Activated T-cell treated with anti-CD3 and anti-CD28 coated beads for 4 hours (primary cell): ENCODE measurements around the gene ZNF695.
"Not testable (repeated sequence)": the region's sequence is repeated elsewhere in the genome, so short reads cannot be mapped to it uniquely, and the experiment has no call there.

Experiments
- DNase-seq: peaks from one replicate; pipeline ENCODE4 v3.0.0-alpha.2; 2020

The ZNF695 gene

DNA sequence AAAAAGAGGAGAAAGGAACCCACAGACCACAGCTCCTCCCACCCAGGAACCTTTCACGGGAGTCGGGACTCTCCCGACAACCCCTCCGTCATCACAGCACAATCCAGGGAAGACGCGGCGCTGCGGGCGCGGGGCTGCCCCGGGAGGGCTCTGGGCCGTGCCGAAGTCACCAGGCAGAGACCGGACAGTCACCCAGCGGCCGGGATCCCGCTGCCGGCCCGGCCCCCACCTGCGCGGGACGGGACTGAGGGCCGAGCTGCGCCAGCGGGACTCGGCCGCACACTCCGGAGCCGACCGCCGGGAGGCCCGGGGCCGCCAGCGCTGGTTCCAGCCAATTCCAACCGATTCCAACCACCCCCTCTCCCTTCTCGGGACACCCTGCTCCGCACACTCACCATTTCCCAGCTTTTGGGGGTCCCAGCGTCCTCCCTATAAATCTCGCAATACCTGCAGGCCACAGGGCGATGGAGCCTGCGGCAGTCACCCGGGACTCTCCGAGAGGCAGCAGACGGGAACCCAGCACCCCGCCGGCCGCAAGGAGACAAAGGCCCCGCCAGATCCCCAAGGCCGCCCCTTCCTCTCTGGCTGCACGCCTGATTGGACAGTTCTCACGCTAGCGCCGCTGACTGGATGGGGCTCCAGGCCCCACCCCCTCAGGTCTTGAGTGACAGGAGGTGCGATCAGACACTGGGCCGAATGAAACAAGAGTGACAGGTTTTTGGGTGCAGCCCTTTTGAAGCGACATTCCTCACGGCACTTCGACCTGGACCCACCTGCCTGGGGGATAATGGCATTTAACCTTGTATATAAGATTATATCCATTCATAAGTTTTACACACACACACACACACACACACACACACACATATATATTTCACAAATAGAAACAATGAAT, at the start of gene ZNF695:
Gene ZNF695 (minus strand): TSS at position 547 of the 895 bp plus-strand sequence. CDS start 149 bp downstream, at position 398.
- peak; percentile 4 for DNase-seq

DNA sequence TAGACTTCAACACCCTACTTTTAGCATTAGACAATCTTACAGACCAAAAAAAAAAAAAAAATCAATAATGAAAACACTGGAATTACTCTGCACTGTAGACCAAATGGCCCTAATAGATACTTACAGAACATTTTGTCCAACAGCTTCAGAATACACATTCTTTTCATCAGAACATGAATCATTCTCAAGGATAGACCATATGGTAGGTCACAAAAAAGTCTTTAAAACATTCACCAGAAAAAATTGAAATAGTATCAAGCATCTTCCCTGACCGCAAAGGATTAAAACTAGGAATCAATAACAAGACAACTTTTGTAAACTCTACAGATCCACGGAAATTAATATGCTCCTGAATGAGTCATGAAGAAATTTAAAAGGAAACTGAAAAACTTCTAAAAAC, 48.2 kb upstream of the ZNF695 start:
- DNase-seq: no peak

DNA sequence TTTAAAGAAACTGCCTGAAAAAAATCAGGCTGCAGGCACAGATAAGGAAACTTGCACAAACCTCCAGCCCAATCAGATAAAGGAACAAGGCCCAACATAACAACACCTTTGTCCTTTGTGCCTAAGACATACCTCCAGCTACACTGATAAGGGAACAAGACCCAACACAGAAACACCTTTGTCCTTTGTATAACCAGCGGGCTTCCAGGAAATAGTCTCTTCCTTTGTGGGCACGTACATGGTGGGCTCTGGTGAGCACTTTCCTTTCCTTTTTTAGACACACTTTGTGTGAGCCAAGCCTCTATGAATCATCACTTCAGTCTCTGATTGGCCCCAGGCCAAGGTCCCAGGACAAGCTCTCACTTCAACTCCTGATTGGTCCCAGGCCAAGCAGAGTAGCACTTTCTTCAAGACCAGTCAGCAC, 47.1 kb upstream of the ZNF695 start:
- DNase-seq: no peak

DNA sequence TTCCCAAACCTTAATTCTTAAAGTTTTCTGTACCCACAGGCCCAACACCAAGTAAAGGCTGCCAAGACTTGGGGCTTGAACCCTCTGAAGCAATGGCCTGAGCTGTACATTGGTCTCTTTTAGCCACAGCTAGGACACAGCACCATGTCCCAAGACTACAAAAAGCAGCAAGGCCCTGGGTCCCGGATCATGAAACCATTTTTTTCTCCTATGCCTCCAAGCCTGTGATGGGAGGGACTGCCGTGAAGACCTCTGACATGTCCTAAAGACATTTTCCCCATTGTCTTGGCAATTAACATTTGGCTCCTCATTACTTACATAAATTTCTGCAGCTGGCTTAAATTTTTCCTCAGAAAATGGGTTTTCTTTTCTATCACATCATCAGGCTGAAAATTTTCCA, 39.8 kb upstream of the ZNF695 start:
- no peak for DNase-seq

DNA sequence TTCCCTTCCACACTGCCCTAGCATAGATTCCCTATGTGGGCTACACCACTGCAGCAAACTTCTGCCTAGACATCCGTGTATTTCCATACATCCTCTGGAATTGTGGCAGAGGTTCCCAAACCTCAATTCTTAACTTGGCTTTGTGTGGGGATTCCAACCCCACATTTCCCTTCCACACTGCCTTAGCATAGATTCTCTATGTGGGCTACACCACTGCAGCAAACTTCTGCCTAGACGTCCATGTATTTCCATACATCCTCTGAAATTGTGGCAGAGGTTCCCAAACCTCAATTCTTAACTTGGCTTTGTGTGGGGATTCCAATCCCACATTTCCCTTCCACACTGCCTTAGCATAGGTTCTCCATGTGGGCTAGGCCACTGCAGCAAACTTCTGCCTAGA, 39.4 kb upstream of the ZNF695 start:
- no peak for DNase-seq

DNA sequence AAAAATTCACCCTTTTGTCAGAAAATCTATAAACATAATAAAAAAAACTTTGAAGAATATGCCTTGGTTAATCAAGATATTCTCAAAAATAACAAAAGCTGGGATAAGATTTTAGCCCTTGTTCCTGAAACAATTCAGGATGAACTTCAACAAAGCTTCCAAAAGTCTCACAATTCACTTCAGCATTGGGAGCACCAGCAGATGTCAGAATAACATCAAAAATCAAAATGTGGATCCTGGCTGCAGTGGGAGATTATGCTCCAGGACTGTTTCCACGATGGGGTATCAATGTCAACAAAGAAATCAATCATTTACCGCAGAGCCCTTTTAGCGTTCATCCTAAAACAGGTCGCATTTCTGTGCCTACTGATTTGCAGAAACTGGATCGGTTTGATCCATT, 35.5 kb upstream of the ZNF695 start:
- no peak for DNase-seq

DNA sequence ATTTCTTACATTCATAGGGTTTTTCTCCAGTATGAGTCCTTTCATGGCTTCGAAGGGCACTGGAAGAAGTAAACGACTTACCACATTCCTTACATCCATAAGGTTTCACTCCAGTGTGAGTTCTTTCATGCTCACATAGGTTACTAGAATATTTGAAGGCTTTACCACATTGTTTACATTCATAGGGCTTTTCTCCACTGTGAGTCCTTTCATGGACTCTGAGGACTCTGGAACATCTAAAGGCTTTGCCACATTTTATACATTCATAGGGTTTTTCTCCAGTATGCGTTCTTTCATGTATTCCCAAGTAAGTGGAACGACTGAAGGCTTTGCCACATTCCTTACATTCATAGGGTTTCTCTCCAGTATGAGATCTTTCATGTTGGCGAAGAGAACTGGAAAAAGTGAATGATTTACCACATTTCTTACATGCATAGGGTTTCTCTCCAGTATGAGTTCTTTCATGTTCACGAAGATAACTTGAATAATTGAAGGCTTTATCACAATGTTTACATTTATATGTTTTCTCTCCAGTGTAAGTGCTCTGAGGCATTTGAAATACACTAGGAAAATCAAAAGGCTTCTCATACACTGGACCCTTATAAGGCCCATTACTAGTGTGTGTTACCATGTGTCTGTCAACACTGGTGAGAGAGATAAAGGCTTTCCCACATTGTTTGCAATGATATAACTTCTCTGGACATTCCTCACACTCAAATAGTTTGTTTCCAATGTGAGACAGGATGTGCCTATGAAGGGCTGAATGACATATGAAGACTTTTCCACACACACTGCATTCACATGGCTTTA, 29.9 kb upstream of the ZNF695 start:
- no peak for DNase-seq

DNA sequence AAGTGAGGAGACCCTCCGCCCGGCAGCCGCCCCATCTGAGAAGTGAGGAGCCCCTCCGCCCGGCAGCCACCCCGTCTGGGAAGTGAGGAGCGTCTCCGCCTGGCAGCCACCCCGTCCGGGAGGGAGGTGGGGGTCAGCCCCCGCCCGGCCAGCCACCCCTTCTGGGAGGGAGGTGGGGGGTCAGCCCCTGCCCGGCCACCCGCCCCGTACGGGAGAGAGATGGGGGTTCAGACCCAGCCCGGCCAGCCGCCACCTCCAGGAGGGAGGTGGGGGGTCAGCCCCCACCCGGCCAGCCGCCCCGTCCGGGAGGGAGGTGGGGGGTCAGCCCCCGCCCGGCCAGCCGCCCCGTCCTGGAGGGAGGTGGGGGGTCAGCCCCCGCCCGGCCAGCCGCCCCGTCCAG, 24.4 kb upstream of the ZNF695 start:
- DNase-seq: not testable (repeated sequence)

DNA sequence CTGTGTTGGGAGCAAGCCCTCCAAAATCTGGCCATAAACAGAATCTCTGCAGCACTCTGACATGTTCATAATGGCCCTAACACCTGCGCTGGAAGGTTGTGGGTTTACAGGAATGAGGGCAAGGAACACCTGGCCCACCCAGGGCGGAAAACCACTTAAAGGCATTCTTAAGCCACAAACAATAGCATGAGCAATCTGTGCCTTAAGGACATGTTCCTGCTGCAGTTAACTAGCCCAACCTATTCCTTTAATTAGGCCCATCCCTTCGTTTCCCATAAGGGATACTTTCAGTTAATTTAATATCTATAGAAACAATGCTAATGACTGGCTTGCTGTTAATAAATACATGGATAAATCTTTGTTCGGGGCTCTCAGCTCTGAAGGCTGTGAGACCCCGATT, 16.8 kb upstream of the ZNF695 start:
- DNase-seq: not testable (repeated sequence)

DNA sequence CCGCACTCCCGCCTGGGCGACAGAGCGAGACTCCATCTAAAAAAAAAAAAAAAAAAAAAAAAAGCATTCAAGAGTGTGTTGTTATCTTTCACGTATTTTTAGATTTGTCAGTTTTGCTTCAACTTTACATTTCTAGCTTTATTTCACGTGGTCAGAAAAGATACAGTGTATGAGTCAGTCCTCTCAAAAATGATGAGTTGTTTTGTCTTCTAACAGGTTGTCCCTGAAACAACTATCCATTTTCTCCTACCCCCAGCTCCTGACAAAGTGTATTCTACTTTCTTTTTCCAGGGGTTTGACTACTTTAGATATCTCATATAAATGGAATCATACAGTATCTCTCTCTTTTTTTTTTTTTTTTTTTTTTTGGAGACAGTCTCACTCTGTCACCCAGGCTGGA, 5.5 kb upstream of the ZNF695 start:
- DNase-seq: no peak

DNA sequence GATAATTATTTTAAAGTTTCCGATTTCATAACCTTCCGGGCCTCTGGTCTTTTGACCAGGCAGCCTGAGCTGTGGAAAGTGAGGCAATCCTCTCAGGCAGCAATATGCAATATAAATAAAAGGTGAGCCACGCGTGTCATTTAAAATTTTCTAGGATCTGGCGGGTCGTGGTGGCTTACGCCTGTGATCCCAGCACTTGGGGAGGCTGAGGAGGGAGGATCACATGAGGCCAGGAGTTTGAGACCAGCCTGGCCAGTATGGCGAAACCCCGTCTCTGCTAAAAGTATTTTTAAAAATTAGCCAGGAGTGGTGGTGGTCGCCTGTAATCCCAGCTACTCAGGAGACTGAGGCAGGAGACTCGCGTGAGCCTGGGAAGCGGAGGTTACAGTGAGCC, 546 bp upstream of the ZNF695 start:
- DNase-seq: no peak

DNA sequence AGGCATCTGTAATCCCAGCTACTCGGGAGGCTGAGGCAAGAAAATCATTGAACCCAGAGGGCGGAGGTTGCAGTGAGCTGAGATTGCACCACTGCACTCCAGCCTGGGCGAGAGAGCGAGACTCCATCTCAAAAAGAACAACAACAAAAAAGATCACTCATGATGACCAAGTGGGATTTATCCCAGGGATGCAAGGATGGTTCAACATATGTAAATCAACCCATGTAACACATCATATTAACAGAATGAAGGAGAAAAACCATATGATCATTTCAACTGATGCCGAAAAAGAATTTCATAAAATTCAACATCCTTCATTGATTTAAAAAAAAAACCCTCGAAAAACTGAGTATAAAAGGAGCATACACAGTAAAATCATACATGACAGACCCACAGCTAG, 3.8 kb downstream of the ZNF695 start:
- not testable (repeated sequence) for DNase-seq

DNA sequence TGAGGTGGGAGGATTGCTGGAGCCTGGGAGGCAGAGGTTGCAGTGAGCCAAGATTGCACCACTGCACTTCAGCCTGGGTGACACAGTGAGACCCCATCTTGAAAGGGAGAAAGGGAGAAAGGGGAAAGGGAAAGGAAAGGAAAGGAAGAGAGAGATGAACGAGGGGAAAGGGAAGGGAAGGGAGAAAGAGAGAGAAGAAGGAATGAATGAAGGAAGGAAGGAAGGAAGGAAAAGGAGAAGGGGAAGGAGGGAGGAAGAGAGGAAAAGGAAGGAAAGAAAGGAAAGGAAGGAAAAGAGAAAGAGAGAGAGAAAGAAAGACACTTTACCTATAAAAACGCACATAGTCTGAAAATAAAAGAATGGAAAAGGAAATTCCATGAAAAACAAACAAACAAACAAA, 18.0 kb downstream of the ZNF695 start:
- DNase-seq: no peak

DNA sequence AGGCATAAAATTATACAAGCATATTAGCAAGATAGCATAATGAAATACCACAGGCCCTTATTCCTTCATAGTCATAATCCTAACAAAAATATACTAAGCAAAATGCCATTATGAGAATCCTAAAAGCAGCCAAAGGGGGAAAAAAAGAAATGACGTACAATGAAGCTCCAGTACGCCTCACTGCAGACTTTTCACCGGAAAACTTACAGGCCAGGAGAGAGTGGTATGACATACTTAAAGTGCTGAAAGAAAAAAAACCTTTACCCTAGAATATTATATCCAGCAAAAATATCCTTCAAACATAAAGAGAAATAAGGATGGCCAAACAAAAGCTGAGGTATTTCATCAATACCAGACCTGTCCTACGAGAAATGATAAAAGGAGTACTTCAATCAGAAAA, 19.5 kb downstream of the ZNF695 start:
- no peak for DNase-seq

DNA sequence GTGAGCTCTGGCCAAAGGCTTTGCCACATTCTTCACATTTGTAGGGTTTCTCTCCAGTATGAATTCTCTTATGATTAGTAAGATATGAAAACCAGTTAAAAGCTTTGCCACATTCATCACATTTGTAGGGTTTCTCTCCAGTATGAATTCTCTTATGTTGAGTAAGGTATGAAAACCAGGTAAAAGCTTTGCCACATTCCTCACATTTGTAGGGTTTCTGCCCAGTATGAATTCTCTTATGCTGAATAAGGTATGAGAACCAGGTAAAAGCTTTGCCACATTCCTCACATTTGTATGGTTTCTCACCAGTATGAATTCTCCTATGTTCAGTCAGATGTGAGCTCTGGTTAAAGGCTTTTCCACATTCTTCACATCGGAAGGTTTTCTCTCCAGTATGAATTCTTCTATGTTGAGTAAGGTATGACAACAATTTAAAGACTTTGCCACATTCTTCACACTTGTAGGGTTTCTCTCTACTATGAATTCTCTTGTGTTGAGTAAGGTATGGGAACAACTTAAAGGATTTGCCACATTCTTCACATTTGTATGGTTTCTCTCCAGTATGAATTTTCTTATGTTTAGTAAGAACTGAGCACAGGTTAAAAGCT, 20.7 kb downstream of the ZNF695 start:
- DNase-seq: no peak

DNA sequence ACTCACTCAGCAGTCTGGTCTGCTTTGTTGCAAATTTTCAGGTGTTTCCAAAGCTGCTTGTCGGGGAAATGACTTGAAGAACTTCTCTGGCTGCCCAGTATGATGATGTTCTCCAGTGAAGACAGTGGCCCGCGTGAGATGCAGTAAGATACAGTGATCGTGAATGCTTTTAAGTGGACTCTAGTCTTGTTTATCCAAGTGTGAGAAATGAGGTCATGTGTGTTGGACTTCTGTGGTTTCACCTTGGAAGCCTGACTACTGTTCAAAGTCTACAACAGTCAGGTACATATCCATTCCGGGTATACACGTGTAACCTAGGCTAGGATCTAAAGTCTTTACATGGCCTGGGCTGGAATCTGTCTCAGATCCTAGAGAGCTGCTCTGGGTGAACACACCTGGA, 29.1 kb downstream of the ZNF695 start:
- no peak for DNase-seq

DNA sequence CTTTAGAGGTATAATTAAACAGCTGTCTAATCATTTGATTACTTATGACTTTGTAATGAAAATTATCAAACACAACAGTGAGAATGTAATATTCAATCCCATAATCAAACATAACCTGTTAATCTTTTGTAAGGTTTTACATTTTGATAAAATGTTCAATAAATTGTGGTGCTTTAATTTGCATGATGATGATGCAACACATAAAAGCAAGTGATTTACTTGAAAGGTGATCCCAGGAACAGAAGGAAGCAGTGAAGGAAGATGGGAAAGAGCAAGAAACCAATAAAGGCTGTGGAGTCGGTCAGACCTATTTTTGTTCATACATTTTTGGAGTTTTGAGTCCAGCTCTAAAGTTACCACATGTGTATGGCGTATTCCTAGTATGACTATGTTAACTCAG, 29.6 kb downstream of the ZNF695 start:
- no peak for DNase-seq

DNA sequence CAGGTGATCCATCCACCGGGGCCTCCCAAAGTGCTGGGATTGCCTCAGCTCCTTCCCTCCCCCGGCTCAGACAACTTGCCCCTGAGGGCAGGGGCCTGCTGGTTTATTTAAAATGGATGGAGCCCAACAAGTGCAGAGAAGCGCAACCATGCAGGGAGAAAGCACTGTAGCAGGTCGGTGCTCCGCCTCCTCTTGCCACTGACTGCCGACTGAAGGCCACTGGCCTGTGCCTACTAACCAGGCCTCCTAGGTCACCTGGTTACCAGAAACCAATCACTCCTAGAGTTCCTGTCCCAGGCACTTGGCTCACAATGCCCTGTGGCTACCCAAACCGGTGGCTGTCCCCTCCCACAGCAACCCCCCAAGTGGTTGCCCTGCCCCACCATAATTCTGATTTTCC, 35.9 kb downstream of the ZNF695 start:
- DNase-seq: no peak

DNA sequence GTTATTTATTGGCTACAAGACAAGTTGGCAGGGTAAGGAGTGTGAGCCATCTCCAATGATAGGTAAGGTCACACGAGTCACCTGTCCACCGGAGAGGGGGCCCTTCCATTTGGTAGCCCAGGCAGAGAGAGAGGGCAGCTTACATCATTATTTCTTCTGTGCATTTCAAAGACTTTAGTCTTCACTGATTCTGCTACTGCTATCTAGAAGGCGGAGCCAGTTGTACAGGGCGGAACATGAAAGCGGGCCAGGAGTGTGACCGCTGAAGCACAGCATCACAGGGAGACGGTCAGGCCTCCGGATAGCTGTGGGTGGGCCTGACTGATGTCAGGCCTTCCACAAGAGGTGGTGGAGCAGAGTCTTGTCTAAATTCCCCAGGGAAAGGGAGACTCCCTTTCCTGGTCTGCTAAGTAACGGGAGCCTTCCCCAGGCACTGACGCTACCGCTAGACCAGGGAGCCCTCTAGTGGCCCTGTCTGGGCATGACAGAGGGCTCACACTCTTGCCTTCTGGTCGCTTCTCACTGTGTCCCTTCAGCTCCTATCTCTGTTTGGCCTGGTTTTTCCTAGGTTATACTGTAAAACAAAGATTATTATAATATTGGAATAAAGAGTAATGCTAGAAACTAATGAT, 36.7 kb downstream of the ZNF695 start:
- peak; percentile 27 for DNase-seq

DNA sequence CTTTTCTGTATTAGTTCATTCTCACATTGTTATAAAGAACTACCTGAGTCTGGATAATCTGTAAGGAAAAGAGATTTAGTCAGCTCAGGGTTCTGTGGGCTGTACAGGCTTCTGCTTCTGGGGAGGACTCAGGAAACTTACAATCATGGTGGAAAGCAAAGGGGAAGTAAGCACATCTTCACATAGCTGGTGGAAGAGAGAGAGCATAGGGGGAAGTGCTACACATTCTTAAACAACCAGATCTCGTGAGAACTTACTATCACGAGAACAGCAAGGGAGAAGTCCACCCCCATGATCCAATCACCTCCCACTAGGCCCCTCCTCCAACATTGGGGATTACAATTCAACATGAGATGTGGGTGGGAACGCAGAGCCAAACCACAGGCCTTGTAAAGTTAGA, 38.2 kb downstream of the ZNF695 start:
- DNase-seq: no peak

DNA sequence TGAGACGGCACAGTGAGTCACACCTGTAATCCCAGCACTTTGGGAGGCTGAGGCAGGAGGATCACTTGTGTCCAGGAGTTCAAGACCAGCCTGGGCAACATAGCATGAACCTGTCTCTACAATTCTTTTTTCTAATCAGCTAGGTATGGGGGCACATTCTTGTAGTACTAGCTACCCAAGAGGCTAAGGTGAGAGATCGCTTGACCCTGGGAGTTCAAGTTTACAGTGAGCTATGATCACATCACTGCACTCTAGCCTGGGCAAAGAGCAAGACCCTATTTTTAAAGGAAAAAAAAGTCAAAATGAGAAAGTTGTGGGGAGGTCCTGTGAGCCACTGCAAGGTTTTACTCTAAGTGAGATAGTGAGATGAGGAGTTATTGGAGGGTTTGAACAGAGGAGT, 41.4 kb downstream of the ZNF695 start:
- no peak for DNase-seq

DNA sequence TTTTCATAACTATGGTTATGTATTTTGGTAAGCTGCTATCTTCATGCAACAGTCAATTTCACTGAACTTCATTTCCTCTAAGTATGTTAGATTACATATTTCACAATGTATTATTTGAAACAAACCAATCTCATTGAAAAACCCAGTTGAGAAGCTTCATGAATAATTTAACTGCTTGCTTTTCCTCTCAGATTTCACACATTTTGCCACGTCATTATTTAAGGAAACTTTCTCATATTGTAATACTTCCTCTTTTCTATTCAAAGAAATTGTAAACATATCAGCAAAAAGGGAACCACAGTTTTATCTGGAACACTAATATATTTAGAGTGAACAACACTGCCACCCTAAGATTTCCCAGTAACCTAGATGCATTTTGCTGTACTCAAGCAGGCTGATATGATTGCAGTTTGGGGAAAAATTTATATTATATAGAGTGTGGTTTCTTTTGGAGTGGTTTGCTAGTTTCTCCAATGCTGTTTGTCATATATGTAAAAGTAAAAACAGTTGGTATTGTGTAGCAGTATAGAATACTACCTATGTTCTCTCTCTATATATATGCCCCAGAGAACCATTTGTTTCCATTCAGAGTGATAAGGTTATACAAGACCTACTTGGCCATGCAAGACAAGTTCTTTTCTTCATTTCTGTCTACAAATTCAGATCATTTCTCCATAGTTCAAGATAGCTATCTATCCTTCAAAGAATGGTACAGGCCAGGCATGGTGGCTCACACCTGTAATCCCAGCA, 47.7 kb downstream of the ZNF695 start:
- DNase-seq: no peak
